ENCODE results near the gene TIGD3. TPM values are rescaled to one million over a fixed set of nuclear protein-coding genes. Genes with fewer than 3 reads are reported as not detected.

Gene TIGD3
- total RNA-seq, 1 donor from 2014 or later, result 0.18 TPM

- intact Hi-C loops (cut with DNase I), result no loop called here
- Histone ChIP-seq H3K9me3 (no peaks in the 10 kb centered on the region), H3K4me3 (no peak overlapping the region), H3K4me1 (peaks cover 5% of the 10 kb centered on the region), H3K27ac (peak overlapping the region; percentile 56), H3K36me3 (no peaks in the 10 kb centered on the region), H3K27me3 (ENCODE audit: low read depth) (no peaks in the 10 kb centered on the region)
- ATAC-seq, result peak in 1 of 2 donors; percentile 18
- DNase-seq, result no peak
- TF ChIP-seq CTCF (IDR thresholded peaks at IDR 0.05), result no peak
Measured at GRCh38 chr11:65362966-65363365, 8.4 kb downstream of the TIGD3 start.

GRCh38 chr11:65363770-65364169 lies 9.2 kb downstream of the TIGD3 start:
- H3K4me3 ChIP-seq, result no peak overlapping the region
- no peak overlapping the region for H3K27ac ChIP-seq
- no peaks in the 10 kb centered on the region for H3K36me3 ChIP-seq
- peaks cover 5% of the 10 kb centered on the region for H3K4me1 ChIP-seq
- intact Hi-C loops (cut with DNase I), result no loop called here
- ATAC-seq (no peak), DNase-seq (no peak)
- no peak for TF ChIP-seq CTCF (IDR thresholded peaks at IDR 0.05)
- no peaks in the 10 kb centered on the region for H3K9me3 ChIP-seq
- H3K27me3 ChIP-seq (ENCODE audit: low read depth), result no peaks in the 10 kb centered on the region

GRCh38 chr11:65366340-65366773 lies 11.8 kb downstream of the TIGD3 start:
- TF ChIP-seq CTCF (IDR thresholded peaks at IDR 0.05), result peak; percentile 73
- Histone ChIP-seq H3K27ac (no peak overlapping the region), H3K36me3 (no peaks in the 10 kb centered on the region), H3K27me3 (ENCODE audit: low read depth) (no peaks in the 10 kb centered on the region), H3K4me1 (peaks cover 13% of the 10 kb centered on the region), H3K4me3 (no peak overlapping the region), H3K9me3 (no peaks in the 10 kb centered on the region)
- DNase-seq (no peak), ATAC-seq (peak; percentile 75 to 81)
- intact Hi-C loops (cut with DNase I), result no loop called here

- Histone ChIP-seq H3K4me1 (peaks cover 16% of the 10 kb centered on the region), H3K27me3 (ENCODE audit: low read depth) (no peaks in the 10 kb centered on the region), H3K27ac (peak overlapping the region; percentile 69), H3K36me3 (no peaks in the 10 kb centered on the region), H3K9me3 (no peaks in the 10 kb centered on the region), H3K4me3 (no peak overlapping the region)
- no peak for TF ChIP-seq CTCF (IDR thresholded peaks at IDR 0.05)
- ATAC-seq (no peak), DNase-seq (no peak)
- intact Hi-C loops (cut with DNase I), result no loop called here
Measured at GRCh38 chr11:65370659-65371049, 16.1 kb downstream of the TIGD3 start.

GRCh38 chr11:65373839-65374580 lies 19.5 kb downstream of the TIGD3 start:
- Histone ChIP-seq H3K27me3 (ENCODE audit: low read depth) (no peaks in the 10 kb centered on the region), H3K4me3 (no peak overlapping the region), H3K4me1 (peaks cover 11% of the 10 kb centered on the region), H3K9me3 (no peaks in the 10 kb centered on the region), H3K36me3 (no peaks in the 10 kb centered on the region), H3K27ac (no peak overlapping the region)
- no peak for ATAC-seq
- no peak for TF ChIP-seq CTCF (IDR thresholded peaks at IDR 0.05)
- DNase-seq, result no peak
- intact Hi-C loops (cut with DNase I), result no loop called here
